ENCODE data around the gene TXNRD2.
"Not testable (repeated sequence)": the region's sequence is repeated elsewhere in the genome, so short reads cannot be mapped to it uniquely, and the experiment has no call there.

TXNRD2 gene

DNA sequence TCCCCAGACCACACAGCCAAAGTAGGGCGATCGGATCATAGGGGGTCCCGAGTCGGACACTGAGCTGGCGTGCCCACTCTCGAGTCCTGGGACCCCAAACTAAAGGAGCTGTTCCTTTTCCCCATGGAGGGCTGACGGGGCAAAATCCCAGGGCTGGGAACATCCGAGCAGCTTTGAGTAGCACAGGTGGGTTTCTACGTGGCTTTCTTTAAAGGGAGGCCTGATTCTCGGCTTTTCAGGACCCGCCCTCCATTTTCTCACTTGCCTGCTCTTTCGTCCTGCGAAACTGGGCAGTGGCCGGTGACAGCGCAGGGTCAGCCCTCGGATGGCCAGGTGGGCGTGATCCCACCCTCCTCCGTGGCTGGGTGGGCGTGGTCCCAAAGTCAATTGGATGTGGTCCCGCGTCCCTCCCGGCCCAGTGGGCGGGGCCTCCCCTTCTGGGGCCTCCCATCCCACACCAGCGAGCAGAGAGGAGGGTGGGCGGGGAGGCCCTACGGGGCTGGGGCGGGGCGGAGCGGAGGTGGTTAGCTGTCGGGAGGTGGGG, 17.5 kb upstream of the TXNRD2 start:
- peak in 3 of 42 donors; percentile 2 to 37 (median 29) for DNase-seq
- intact Hi-C loops (cut with DNase I): no loop called here

DNA sequence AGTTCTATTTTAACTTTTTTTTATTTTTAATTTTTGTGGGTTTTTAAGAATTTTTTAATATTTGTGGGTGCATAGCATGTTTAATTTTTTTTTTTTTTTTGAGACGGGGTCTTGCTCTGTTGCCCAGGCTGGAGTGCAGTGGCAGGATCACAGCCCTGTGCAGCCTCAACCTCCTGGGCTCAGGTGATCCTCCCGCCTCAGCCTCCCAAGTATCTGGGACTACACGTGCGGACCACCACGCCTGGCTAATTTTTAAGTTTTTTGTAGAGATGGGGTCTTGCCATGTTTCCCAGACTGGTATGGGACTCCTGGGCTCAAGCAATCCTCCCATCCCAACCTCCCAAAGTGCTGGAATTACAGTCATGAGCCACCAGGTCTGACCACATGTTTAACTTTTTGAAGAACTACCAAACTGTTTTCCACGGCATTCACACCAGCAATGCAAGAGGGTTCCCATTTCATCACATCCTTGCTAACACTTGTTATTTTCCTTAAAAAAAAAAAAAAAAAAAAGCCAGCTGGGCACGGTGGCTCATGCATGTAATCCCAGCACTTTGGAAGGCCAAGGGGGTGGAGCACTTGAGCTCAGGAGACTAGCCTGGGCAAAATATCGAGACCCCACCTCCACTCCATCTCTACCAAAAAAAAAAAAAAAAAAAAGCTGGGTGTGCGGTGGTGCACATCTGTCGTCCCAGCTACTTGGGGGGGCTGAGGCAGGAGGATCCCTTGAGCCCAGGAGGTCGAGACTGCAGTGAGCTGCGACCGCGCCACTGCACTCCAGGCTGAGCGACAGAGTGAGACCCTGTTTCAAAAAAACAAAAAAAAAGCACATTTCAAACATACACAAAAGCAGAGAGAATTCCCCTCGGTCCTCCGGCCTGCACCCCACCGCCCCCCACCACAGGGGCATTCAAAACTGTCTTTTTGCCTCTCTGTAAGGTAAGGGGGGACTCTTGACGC, 16.7 kb upstream of the TXNRD2 start:
- intact Hi-C loops (cut with DNase I): no loop called here
- peak in 1 of 42 donors; percentile 1 for DNase-seq

GRCh38 chr22:19957445-19957844, 15.8 kb upstream of the TXNRD2 start:
- intact Hi-C loops (cut with DNase I): no loop called here

DNA sequence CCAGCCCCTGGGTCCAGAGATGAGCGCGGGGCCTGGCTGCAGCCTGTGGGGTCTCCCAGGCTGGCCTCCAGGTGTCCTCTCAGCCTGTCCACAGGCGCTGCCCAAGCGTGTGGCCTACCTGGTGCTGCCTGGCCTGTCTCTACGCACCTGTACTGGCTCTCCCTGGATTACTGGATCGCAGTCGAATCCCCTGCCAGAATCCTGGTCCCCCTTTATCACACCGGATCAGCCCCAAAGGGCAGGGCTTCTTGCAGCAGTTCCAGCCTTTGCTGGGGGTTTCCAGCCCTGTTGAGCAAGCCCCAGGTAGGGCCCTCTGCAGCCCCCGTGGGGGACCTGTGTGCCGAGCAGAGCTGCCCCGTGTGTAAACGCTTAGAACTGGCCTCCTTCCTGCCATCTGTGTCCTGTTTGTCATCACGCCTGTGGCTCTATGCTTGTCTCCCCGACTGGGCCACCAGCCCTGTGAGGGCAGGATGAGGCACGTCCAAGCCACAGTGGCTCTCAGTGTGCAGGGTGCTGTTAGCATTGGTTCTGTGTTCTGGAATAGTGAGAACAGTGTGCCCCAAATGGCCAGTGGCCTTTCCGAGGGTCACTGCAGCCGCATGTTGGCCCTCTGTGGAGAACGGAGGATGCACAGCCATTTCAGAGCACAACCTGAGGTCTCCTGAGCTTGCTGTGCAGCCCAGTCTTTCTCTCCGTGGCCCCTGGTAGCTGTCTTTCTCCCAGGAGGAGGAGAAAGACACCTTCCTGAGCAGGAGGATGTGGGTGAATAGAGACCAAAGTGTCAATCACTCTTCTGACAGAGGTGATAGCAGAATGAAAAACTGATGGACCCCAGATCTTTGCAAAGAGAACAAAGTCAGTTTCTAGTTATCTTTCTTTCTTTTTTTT, 13.9 kb upstream of the TXNRD2 start:
- intact Hi-C loops (cut with DNase I): no loop called here
- DNase-seq: no peak

More at GRCh38 chr22:19957445-19957844, 15.8 kb upstream of the TXNRD2 start:
- DNase-seq: peak in 1 of 42 donors; percentile 0

GRCh38 chr22:19951346-19951745, 9.7 kb upstream of the TXNRD2 start:
- intact Hi-C loops (cut with DNase I): no loop called here
- no peak for DNase-seq

DNA sequence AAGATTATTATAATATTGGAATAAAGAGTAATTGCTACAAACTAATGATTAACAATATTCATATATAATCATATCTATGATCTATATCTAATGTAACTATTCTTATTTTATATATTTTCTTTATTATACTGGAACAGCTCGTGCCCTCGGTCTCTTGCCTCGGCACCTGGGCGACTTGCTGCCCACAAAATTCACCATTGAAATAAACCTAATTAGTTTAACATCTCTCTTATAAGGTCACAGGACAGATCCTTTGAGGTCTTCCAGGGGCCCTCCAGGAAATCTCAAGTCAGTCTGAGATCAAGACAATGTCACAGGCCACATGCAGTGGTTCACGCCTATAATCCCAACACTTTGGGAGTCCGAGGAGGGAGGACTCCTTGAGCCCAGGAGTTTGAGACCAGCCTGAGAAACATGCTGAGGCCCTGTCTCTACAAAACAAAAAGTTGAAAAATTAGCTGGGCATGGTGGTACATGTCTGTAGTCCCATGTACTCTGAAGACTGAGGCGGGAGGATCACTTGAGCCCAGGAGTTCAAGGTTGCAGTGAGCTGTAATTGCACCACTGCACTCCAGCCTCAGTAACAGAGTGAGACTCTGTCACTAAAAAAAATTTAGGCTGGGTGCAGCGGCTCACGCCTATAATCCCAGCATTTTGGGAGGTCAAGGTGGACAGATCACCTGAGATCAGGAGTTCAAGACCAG, 6.6 kb upstream of the TXNRD2 start:
- intact Hi-C loops (cut with DNase I): no loop called here
- peak in 2 of 42 donors; percentile 3 to 22 for DNase-seq

DNA sequence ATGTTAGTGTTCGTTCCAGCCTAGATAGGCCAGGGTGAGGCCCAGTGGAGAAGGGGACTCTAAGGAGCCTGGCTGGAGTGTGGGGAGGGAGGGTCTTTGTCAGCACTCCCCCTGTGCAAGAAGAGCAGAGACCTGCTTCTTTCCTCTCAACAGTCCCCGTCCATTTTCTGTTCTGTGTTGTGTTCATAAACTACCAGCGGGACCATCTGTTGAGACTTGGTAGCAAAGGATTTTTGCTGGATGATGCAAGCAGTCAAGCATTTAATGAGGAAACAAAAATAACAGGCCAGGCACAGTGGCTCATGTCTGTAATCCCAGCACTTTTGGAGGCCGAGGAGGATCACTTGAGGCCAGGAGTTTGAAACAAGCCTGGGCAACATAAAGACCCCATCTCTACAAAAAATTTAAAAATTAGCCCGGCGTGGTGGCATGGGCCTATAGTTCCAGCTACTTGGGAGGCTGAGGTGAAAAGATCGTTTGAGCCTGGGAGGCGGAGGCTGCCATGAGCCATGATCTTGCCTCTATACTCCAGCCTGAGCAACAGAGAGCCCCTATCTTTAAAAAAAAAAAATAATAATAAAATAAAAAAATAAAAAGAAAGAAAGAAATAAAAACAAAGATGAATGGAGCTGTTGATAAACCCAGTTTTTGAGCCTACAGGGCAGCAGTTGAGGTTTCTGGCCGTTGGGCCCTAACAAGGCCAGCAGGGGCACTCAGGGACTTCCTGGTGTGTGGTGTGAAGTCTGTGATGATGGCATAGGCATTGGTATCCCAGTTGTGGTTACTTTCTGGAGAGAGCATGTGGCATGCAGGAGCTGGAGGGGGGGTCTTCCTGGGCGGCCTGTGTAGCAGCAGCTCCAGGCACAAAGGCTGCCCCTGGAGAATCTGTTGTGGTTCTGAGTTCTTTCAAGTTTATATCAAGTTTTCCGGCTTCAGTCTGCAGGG, 1.7 kb upstream of the TXNRD2 start:
- DNase-seq: no peak
- intact Hi-C loops (cut with DNase I): no loop called here

GRCh38 chr22:19942157-19943081, 801 bp upstream of the TXNRD2 start:
- DNase-seq: peak in 7 of 42 donors; percentile 13 to 53 (median 28)

DNA sequence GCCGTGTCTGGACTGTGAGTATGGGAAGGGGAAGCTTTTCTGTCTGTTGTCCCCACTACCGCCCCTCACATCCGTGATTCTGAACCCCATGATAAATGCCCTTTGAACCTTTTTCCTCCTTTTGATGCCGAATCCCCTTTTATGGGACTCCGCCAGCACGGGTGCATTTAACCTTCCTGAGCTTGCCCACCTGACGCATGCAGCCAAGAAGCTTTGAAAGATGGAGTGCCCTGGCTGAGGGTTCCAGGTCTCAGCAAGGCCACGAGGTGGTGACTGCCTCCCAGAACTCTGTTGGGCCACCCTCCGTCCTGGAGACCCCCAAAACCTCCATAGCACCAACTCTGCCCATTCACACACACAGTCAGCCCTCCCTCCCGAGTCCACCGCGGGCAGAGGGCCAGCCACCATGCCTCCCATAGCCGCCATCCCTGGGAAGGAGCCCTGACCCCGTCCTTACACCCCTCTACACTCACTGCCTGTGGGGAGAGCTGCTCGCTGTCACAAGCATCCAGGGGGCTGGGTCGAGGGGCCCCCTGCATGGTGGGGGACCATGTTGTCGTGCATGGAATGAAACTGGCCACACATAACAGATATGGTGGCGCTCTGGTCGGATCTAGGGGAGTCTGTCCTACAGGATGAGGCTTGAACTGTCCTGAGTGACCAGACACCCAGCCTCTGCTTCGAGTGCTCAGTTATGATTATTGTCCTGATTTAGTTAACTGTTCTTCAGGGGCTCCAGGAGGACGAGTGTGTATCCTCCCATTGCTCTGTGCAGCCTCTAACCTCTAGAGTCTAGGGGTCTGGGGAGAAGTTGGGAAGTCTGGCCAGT, 868 bp downstream of the TXNRD2 start:
- intact Hi-C loops (cut with DNase I): no loop called here
- no peak for DNase-seq

More at GRCh38 chr22:19942157-19943081, 801 bp upstream of the TXNRD2 start:
- intact Hi-C loops (cut with DNase I): no loop called here

DNA sequence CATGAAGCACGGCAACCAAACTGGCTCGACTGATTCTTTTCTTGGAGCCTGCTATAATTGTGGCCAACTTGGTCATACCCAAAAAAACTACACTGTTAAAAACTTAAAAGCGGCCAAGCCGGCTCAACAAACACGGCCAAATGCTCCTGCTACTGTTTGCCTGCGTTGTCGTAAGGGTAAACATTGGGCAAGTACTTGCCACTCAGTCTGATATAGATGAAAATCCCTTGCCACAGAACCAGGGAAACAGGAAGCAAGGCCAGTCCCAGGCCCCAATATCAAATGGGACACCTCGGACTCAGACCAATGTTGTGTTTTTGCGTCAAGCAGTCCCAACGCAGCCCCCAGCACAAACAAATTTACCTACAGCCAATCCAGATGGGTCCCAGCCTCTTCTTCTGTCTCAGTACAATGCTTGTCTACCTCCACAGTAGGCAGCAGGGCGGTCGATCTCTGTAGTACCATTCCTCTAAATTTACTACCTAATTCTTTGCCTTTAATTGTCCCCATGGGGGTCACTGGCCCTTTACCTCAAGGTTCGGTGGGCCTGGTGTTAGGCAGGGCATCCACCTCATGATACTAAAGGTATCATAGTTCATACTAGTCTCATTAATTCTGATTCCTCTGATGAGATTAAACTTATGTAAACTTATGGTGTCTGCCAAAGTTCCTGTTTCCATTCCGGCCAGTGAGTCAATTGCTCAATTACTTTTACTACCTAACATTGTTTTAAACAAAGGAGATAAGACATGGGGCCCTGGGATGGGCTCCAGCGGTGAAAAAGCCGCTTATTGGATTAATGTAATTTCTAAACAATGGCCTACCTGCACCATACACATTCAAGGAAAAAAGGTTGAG, 3.8 kb downstream of the TXNRD2 start:
- no peak for DNase-seq
- intact Hi-C loops (cut with DNase I): no loop called here

- DNase-seq: no peak
- intact Hi-C loops (cut with DNase I): no loop called here
Observed at GRCh38 chr22:19936513-19936912, 5.1 kb downstream of the TXNRD2 start.

GRCh38 chr22:19935123-19935718, 6.4 kb downstream of the TXNRD2 start:
- DNase-seq; intact Hi-C loops (cut with DNase I): not testable (repeated sequence)

DNA sequence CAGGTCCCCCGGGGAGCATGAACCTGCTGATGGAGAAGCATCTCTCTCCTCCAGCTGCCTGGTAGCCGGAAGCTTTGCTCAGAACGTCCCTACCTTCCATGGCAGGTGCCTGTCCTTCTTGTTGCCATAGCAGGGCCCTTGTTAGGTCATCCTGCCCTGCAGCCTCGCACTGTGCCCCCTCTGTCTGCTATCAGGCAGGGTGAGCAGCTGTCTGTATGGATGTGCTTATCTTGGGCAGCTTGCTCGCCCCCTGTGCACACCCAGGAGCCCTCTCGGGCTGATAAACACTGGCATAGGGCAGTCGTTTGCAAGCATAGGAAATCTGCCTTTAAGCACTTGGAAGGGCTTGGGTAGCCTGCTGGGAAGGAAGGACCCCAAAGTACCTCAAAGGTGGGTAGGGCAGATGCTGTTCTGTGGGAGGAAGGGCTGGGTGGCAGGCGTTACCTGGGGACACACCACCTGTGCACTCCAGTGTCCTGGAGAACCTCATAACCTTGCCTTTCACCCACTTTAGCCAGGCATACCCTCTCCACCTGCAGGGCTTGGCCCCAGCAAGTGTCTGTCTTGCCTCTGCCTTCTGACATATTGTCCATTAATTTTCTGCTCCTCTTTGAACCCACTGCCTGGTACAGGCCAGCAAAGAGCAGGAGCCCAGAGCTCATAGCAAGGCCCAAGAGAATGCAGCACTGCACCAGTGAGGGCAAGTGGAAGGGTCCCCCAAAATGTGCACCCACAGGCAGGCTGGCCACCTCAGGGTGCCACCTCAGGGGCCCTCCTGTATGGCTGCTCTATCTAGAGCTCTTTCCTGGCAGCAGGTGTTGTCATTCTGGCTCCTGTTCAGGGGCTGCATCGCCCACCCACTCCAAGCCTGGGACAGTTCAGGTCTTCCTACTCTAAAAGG, 8.0 kb downstream of the TXNRD2 start:
- intact Hi-C loops (cut with DNase I): no loop called here
- DNase-seq: no peak
